Tibial artery (tissue), 4 donors: ENCODE measurements around the gene PINLYP.

ENCODE experiments used
- DNase-seq, 2 donors: peaks; one replicate each; pipeline ENCODE4 v3.0.0-alpha.2; 2019
- H3K27ac ChIP-seq, 2 donors: fragments of 200-600 bp; sonication (generic) in 1 of 2; 1 replicate in 1 of 2; 2 replicates in 1 of 2; pipeline ENCODE4 v1.5.1; 2018 to 2019; ENCODE audit warnings: mild to moderate bottlenecking in 1 of 2
- H3K27me3 ChIP-seq, 2 donors: fragments of 200-600 bp; sonication (generic) in 1 of 2; one replicate each; pipeline versions ENCODE4 v1.5.1 to v1.6.0; 2016 to 2019
- H3K36me3 ChIP-seq, 3 donors: fragments of 200-600 bp; sonication (generic) in 2 of 3; one replicate each; pipeline ENCODE4 v1.5.1; 2016 to 2019; ENCODE audit warnings: mild to moderate bottlenecking in 2 of 3
- H3K4me1 ChIP-seq, 4 donors: fragments of 200-600 bp; sonication (generic) in 2 of 4; 1 replicate in 3 of 4; 2 replicates in 1 of 4; pipeline ENCODE4 v1.5.1; 2016 to 2019
- H3K4me3 ChIP-seq, 2 donors: fragments of 200-600 bp; sonication (generic) in 1 of 2; 1 replicate in 1 of 2; 2 replicates in 1 of 2; pipeline ENCODE4 v1.5.1; 2018 to 2019; ENCODE audit warnings: mild to moderate bottlenecking in 2 of 2
- H3K9me3 ChIP-seq, 3 donors: fragments of 200-600 bp; sonication (generic) in 1 of 3; one replicate each; pipeline ENCODE4 v1.5.1; 2016 to 2019
- intact Hi-C: fragments of 100-400 bp; cut with DNase I; formaldehyde crosslinking; loops from one replicate; pipeline ENCODE4 v1.15.0; 2023; ENCODE audit warnings: low total_unique reads
- TF ChIP-seq, protein P1 (sequence below), 2 experiments: fragments of 200-600 bp in 1 of 2; fragments of 450-650 bp in 1 of 2; IDR thresholded peaks; one replicate each; pipeline ENCODE4 v1.5.1; 2017 to 2019; ENCODE audit warnings: antibody characterized with exemption in 2 of 2, mild to moderate bottlenecking in 1 of 2, moderate library complexity in 1 of 2

PINLYP gene

DNA sequence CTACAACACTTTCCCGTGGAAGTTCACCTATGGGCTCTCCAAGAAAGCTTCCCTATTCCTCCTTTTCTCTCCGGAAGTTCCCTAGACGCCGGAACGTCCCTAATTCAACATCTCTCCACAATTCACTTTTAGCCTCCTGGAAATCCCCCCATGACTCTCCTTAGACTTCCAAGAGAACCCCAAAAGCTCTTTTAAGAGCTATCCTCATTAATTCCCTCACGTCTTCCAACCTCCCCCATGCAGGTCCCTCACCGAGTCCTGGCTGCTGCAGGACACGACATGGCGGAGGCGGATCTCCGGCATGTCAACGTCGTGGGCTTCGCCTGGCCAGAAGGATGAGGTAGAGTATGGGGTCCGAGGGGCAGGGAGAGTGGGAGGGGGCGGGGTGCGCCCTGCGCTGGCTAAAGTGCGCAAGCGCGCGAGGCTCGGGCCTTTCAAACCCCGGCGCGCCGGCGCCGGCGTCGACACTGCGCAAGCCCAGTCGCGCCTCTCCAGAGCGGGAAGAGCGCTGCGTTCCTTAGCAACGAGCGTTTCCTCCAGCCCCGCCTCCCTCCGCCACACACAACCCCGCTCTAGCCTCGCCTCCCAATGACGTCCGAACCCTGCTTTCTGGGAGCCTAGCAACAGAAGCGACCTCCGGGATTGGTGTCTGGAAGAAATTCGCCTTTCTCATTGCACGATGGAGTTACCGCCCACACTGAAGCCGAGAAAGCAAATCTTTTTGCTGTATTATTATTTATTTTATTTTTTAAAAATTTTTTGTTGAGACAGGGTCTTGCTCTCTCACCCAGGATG is at the start of gene PINLYP, which contains the start of gene XRCC1:
Gene PINLYP, plus strand, starts transcription at position 646 of the 795 bp plus-strand sequence. CDS start 1,391 bp downstream, outside the sequence.
Gene XRCC1, minus strand, starts transcription at position 372 of the 795 bp plus-strand sequence. Its CDS starts 69 bp downstream, at position 303.
- intact Hi-C loops: loop anchor here (1.0 kb wide), 1 partner anchor 21 kb away; the partner anchor contains the start of genes IRGQ and ZNF576
- TF ChIP-seq, protein P1, sequence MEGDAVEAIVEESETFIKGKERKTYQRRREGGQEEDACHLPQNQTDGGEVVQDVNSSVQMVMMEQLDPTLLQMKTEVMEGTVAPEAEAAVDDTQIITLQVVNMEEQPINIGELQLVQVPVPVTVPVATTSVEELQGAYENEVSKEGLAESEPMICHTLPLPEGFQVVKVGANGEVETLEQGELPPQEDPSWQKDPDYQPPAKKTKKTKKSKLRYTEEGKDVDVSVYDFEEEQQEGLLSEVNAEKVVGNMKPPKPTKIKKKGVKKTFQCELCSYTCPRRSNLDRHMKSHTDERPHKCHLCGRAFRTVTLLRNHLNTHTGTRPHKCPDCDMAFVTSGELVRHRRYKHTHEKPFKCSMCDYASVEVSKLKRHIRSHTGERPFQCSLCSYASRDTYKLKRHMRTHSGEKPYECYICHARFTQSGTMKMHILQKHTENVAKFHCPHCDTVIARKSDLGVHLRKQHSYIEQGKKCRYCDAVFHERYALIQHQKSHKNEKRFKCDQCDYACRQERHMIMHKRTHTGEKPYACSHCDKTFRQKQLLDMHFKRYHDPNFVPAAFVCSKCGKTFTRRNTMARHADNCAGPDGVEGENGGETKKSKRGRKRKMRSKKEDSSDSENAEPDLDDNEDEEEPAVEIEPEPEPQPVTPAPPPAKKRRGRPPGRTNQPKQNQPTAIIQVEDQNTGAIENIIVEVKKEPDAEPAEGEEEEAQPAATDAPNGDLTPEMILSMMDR (IDR thresholded peaks at IDR 0.05): no peak
- no peaks in the 10 kb centered on the region for H3K9me3 ChIP-seq
- H3K4me1 ChIP-seq: peaks cover 0 to 21% (median 10%) of the 10 kb centered on the region in 4 donors
- H3K4me3 ChIP-seq: peak within 1 kb of the TSS; percentile 76 to 77
- H3K27me3 ChIP-seq: no peaks in the 10 kb centered on the region
- peaks cover 0 to 21% (median 4%) of the 10 kb centered on the region in 3 donors for H3K36me3 ChIP-seq
- peak within 1 kb of the TSS; percentile 77 to 87 for H3K27ac ChIP-seq
- DNase-seq: peak; percentile 98 to 99

DNA sequence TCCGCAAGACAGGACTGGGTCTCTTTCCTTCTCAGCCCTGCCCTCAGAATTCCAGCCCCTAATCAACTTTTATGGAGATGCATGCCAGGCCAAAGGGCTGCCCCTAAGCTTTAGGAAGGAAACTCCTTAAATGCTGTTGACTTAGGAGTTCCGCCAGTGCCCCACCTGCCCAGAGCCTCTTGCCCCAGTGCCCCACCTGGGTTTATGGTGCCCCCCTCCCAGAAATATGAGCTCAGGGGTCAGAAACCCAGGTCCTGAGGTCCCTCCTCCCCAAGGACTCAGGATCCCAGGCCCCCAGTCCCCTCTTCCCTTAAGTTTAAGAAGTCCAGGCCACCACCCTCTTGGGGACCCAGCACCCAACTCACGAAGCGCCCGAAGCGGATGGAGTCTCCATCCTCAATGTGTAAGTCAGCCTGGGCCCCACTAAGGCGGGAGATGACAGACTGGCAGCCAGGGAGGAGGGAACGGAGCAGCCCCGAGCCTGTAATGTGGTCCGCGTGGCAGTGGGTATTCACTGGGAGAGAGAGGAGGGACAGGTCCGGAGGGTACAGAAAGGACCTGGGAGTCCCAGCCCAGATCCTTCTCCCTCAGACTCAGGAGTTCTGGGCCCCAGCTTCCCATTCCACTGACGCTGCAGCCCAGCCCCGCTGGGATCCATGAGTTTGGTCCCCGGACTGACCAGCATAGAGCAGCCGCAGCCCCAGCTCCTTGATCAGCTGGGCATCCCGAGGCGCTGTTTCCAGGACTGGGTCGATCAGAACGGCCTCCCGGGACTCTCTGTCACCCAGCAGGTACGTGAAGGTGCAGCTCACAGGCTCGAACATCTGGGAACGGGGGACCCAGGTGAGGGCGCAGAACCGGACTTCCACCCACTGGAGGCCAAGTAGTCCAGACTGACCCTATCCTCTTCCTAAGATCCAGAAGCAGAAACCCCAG is 49.5 kb upstream of the PINLYP start:
- TF ChIP-seq, protein P1 (IDR thresholded peaks at IDR 0.05): no peak
- intact Hi-C loops: loop anchor here (5.0 kb wide), 1 partner anchor 71 kb away; the partner anchor contains the start of genes IRGQ and ZNF576
- H3K4me3 ChIP-seq: peak overlapping the region; percentile 92 to 94
- peak overlapping the region; percentile 87 to 91 for H3K27ac ChIP-seq
- no peaks in the 10 kb centered on the region for H3K36me3 ChIP-seq
- H3K9me3 ChIP-seq: no peaks in the 10 kb centered on the region
- no peaks in the 10 kb centered on the region for H3K27me3 ChIP-seq
- peak; percentile 43 to 74 for DNase-seq
- peaks cover 0 to 30% (median 17%) of the 10 kb centered on the region in 4 donors for H3K4me1 ChIP-seq

DNA sequence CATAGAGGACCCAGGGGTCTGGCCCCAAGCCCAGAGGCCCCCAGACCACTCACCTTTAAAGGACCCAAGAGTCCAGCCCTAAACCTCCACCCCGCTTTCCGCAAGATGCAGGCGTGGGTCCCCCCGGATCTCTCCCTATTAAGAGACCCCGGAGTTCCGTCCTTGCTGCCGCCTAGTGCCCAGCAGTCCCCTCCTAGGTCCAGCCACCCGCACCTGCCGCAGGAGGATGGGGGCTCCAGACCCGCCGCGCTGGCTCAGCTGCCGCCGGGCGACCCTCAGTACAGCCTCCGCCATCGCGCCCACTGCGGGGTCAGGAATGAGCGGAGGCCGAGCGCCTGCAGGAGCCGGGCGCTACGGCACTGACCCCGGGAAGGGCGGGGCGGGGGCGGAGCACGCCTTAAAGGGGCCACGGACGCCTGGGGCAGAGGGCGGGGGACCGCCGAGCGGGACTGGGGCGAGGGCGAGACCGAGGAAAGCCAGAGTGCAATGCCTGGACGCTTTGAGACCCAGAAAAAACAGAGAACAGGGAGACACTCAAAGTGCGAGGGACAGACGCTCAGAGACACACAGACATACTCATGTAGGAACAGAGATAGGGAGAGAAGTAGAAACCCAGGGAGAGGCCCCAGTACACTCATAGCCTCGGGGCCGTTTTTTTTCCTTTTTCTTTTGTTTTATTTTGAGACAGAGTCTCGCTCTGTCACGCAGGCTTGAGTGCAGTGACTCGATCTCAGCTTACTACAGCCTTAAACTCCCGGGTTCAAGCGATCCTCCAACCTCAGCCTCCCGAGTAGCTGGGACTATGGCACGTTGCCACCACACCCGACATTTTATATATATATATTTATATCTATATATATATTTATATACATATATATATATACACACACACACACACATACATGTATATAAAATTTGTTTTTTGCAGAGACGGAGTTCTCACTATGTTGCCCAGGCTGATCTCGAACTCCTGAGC is 48.4 kb upstream of the PINLYP start, which contains the start of gene ETHE1:
Gene ETHE1, minus strand, starts transcription at position 318 of the 976 bp plus-strand sequence. Its CDS starts 24 bp downstream, at position 294.
- peak within 1 kb of the TSS; percentile 87 to 91 for H3K27ac ChIP-seq
- H3K4me1 ChIP-seq: peaks cover 0 to 31% (median 18%) of the 10 kb centered on the region in 4 donors
- TF ChIP-seq, protein P1 (IDR thresholded peaks at IDR 0.05): no peak
- intact Hi-C loops: loop anchor here (5.0 kb wide), 1 partner anchor 70 kb away; the partner anchor contains the start of genes IRGQ and ZNF576
- peak within 1 kb of the TSS; percentile 92 to 94 for H3K4me3 ChIP-seq
- no peaks in the 10 kb centered on the region for H3K36me3 ChIP-seq
- DNase-seq: peak; percentile 83 to 92
- no peaks in the 10 kb centered on the region for H3K9me3 ChIP-seq
- no peaks in the 10 kb centered on the region for H3K27me3 ChIP-seq

DNA sequence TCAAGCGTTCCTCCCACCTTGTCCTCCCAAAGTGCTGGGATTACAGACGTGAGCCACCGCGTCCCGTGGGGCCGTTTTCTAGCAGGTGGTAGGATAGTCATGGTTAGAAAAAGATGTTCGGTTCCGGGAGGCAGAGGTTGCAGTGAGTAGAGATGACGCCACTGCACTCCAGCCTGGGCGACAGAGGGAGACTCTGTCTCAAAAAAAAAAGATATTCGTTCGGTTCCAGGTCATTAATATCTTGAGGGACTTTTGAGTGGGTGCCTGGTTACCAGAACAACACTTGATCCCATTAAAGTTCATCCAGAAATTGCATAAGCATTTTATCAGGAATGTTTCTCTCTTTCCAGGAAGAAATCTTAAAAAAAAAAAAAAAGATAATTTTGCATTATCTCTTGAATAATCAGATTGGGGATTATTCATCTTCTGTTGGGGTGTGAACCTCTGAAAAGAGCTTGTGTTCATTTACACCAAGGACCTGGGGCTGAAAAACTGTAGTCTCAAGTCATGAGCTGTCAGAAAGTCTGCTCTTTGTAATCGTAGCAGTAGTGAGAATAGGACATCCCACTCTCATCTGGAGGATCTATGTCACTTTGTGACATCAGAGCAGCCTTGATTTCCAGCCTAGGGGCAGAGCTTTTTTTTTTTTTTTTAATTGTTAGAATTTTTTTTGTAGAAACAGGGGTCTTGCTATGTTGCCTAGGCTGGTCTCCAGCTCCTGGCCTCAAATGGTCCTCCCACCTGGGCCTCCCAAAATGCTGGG is 47.6 kb upstream of the PINLYP start:
- DNase-seq: peak; percentile 57 to 69
- peak overlapping the region; percentile 92 to 94 for H3K4me3 ChIP-seq
- TF ChIP-seq, protein P1 (IDR thresholded peaks at IDR 0.05): no peak
- H3K27ac ChIP-seq: peak overlapping the region; percentile 87 to 91
- peaks cover 0 to 36% (median 21%) of the 10 kb centered on the region in 4 donors for H3K4me1 ChIP-seq
- intact Hi-C loops: loop anchor here (5.0 kb wide), 1 partner anchor 69 kb away; the partner anchor contains the start of genes IRGQ and ZNF576
- no peaks in the 10 kb centered on the region for H3K9me3 ChIP-seq
- no peaks in the 10 kb centered on the region for H3K36me3 ChIP-seq
- no peaks in the 10 kb centered on the region for H3K27me3 ChIP-seq
